Measurements from ENCODE around the gene TREM1. TPM values are rescaled to one million over a fixed set of nuclear protein-coding genes. Genes with fewer than 3 reads are reported as not detected.

TREM1 gene
- total RNA-seq, 6 donors from 2014 or later = 52.8 to 168 (median 115) TPM

DNA sequence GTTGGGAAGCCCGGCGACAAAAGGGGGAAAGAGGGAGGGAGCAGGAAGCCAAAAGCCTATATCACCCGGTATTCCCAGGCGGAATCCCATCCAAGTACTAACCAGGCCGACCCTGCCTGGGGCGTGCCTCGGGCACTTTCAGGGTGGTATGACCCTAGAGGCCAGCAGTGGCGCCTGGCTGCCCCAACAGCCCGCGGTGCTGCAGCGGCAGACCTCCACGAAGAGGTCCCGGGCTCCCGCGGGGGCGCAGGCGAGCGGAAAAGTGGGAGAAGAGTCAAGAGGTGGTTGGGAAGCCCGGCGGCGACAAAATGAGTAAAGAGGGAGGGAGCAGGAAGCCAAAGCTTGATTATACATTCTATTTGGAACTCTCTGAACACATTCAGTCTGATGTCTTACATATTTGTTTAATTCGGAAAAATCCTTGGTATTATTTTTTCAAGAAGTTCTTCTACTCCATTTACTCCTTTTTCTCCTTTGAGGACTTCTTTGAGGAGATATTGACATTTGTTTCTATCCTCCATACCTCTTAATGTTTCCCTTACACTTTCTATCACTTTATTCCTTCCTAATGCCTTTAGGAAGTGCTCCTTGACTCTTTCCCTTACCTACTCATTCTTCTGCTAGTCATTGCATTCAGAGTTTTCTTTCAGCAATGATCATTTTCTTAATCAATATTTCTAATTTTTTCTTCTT, 46.9 kb downstream of the TREM1 start:
- no peaks in the 10 kb centered on the region for H3K4me1 ChIP-seq
- H3K27me3 ChIP-seq = peaks cover 0 to 9% (median 3%) of the 10 kb centered on the region in 4 donors
- H3K27ac ChIP-seq = no peak overlapping the region
- DNase-seq (peak in 1 of 2 donors; percentile 72), ATAC-seq (ENCODE audit: low FRiP score in 2 of 2) (no peak)
- WGBS, 2 donors = 10 to 19% methylated on average over 20 to 22 of the region's 22 CpGs
- TF ChIP-seq POLR2A (IDR thresholded peaks at IDR 0.05) (no peak), CTCF (IDR thresholded peaks at IDR 0.05) (no peak), EP300 (IDR thresholded peaks at IDR 0.05) (no peak), POLR2AphosphoS5 (IDR thresholded peaks at IDR 0.05) (no peak)
- no peak overlapping the region for H3K4me3 ChIP-seq
- no peaks in the 10 kb centered on the region for H3K9me3 ChIP-seq
- no peaks in the 10 kb centered on the region for H3K36me3 ChIP-seq

GRCh38 chr6:41237128-41237527, 49.4 kb downstream of the TREM1 start:
- peaks cover 0 to 9% (median 3%) of the 10 kb centered on the region in 4 donors for H3K27me3 ChIP-seq
- ATAC-seq (ENCODE audit: low FRiP score in 2 of 2) = no peak
- no peak for TF ChIP-seq EP300 (IDR thresholded peaks at IDR 0.05)
- TF ChIP-seq POLR2AphosphoS5 (IDR thresholded peaks at IDR 0.05) = no peak

DNA sequence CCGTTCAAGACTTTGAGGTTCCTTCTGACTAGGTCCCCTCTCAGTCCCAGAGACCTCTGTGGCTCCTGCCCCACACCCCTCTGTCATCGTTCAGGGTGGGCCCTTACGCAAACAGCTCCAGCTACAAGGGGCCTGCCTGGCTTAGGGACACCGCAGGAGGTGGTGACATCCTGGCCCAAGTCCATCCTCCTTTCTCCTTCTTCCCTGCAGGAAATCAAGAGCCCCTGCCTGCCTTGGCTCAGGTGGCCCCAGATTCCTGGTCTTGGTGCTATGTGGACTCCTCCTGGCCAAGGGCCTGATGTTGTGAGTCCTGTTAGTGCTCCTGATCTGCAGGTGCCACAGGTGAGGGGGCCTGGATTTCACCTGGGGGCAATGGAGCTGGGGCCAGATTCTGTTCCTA, 50.2 kb downstream of the TREM1 start:
- no peak for TF ChIP-seq POLR2A (IDR thresholded peaks at IDR 0.05)
- TF ChIP-seq EP300 (IDR thresholded peaks at IDR 0.05) = no peak
- TF ChIP-seq POLR2AphosphoS5 (IDR thresholded peaks at IDR 0.05) = no peak
- no peak for TF ChIP-seq CTCF (IDR thresholded peaks at IDR 0.05)
- H3K27me3 ChIP-seq = peaks cover 0 to 9% (median 3%) of the 10 kb centered on the region in 4 donors
- no peaks in the 10 kb centered on the region for H3K36me3 ChIP-seq
- H3K4me1 ChIP-seq = no peaks in the 10 kb centered on the region
- no peak overlapping the region for H3K4me3 ChIP-seq
- WGBS, 2 donors = 85 to 90% methylated on average over 4 of the region's 4 CpGs
- no peaks in the 10 kb centered on the region for H3K9me3 ChIP-seq
- ATAC-seq (ENCODE audit: low FRiP score in 2 of 2) = peak in 1 of 2 donors; percentile 49
- H3K27ac ChIP-seq = no peak overlapping the region
- no peak for DNase-seq

More at GRCh38 chr6:41237128-41237527, 49.4 kb downstream of the TREM1 start:
- Histone ChIP-seq H3K9me3 (no peaks in the 10 kb centered on the region), H3K4me3 (no peak overlapping the region), H3K36me3 (no peaks in the 10 kb centered on the region), H3K4me1 (no peaks in the 10 kb centered on the region), H3K27ac (no peak overlapping the region)
- no peak for DNase-seq
- WGBS, 2 donors = 67 to 74% methylated on average over 4 to 5 of the region's 5 CpGs

- DNase-seq = no peak
- no peak overlapping the region for H3K4me3 ChIP-seq
- WGBS, 2 donors = 79 to 89% methylated on average over 6 of the region's 6 CpGs
Observed at GRCh38 chr6:41232667-41233066, 53.8 kb downstream of the TREM1 start.

DNA sequence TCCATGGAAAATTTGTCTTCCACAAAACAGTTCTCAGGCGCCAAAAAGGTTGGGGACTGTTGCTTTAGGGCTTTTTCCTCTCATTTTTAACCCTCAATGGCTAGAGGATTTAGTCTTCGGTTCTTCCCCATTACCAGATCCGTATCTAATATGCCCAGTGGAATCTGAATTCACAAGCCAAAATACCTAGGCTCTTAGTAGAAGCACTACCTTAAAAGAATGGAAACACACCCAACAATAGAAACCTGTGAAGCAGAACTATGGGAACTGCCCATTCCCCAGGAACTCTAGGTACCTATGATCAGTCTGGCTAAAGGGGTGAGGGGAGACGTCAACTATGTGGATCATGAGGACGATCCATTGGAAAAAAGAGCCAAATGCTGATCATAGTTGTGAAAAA, 55.2 kb downstream of the TREM1 start:
- Histone ChIP-seq H3K9me3 (no peaks in the 10 kb centered on the region), H3K36me3 (no peaks in the 10 kb centered on the region), H3K4me1 (no peaks in the 10 kb centered on the region), H3K4me3 (no peak overlapping the region), H3K27me3 (no peaks in the 10 kb centered on the region), H3K27ac (no peak overlapping the region)
- TF ChIP-seq POLR2AphosphoS5 (IDR thresholded peaks at IDR 0.05) (no peak), CTCF (IDR thresholded peaks at IDR 0.05) (no peak), POLR2A (IDR thresholded peaks at IDR 0.05) (no peak)
- DNase-seq (no peak), ATAC-seq (ENCODE audit: low FRiP score in 2 of 2) (no peak)
- WGBS, 2 donors = 66 to 69% methylated on average over 5 of the region's 5 CpGs

More at GRCh38 chr6:41232667-41233066, 53.8 kb downstream of the TREM1 start:
- H3K27me3 ChIP-seq = no peaks in the 10 kb centered on the region
- no peaks in the 10 kb centered on the region for H3K4me1 ChIP-seq
- no peak for TF ChIP-seq EP300 (IDR thresholded peaks at IDR 0.05)
- no peak for TF ChIP-seq POLR2AphosphoS5 (IDR thresholded peaks at IDR 0.05)
- no peak for TF ChIP-seq POLR2A (IDR thresholded peaks at IDR 0.05)
- TF ChIP-seq CTCF (IDR thresholded peaks at IDR 0.05) = no peak
- no peak for ATAC-seq (ENCODE audit: low FRiP score in 2 of 2)
- no peaks in the 10 kb centered on the region for H3K36me3 ChIP-seq
- H3K27ac ChIP-seq = no peak overlapping the region
- H3K9me3 ChIP-seq = no peaks in the 10 kb centered on the region

Data from upper lobe of left lung (tissue), 6 donors.